C1 segment of cervical spinal cord (tissue), 14 donors: Measurements from ENCODE around the gene SH2D6.
"Not testable (repeated sequence)": the region's sequence is repeated elsewhere in the genome, so short reads cannot be mapped to it uniquely, and the experiment has no call there.

Experiments
- DNase-seq, 14 donors: peaks; one replicate each; lab custom pipeline; 2025; lab: John Stamatoyannopoulos, UW

The SH2D6 gene

DNA sequence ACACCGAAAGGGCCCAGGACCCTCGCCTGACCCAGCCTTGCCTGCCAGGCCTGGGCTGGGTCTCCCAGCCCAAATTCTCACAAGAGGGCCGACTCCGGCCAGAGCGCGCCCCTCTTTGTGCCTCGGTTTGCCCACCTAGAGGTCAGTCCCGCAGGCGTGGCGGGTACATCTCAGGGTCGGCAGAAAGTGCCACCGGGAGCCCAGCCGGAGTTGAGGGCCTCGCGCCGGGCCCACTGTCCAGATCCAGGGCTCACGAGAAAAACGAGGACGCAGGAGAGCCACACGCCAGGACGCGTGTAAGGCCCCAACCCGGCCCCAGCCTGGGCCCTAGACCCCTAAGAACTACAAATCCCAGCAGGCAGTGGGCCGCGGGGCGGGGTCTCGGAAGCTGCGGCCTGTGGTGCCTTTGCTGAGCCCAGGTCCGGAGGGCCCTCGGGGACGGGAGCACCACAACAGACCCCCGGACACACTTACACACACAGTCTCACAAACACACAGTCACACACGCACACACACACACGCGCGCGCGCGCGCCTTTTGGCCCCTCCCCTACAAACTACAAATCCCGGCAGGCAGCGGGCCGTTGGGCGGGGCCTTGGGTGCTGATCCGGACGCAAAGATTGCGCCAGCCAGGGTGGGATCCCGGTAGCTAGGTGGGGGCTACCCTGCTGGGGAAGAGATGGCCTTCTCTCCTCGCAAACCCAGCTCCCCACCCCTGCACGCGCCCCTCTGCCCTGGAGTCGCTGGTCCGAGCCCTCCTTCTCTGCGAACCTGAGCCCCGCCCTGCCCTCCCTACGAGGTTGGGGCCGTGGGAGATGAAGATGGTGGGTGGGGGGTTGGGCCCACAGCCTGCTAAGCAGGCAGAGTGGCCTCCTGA, at the start of gene SH2D6:
SH2D6 (plus strand) TSS at position 583 of the 877 bp plus-strand sequence. CDS start 10,752 bp downstream, outside the sequence.
- DNase-seq, result peak in 13 of 14 donors; percentile 57 to 97 (median 89)

DNA sequence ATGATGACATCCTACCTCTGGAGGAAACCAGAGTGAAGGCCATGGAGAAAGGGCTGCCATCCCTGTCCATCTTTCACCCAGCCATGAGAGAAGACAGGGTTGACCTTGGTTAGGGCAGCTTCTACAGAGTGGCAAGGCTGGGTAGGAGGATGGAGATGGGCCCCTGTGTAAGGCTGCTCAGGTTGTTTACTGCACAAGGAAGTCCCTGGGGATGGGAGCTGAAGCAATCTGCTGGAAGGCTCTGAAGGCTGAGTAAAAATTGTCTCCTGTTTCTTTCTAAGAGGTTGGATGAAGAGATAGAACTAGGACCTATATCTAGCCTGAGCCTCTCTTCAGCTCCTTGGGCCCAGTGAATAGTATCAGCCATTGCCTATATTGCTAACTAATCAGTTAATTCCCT, 49.6 kb upstream of the SH2D6 start:
- DNase-seq, result no peak

GRCh38 chr2:85369500-85369899, 49.0 kb upstream of the SH2D6 start:
- DNase-seq, result no peak

DNA sequence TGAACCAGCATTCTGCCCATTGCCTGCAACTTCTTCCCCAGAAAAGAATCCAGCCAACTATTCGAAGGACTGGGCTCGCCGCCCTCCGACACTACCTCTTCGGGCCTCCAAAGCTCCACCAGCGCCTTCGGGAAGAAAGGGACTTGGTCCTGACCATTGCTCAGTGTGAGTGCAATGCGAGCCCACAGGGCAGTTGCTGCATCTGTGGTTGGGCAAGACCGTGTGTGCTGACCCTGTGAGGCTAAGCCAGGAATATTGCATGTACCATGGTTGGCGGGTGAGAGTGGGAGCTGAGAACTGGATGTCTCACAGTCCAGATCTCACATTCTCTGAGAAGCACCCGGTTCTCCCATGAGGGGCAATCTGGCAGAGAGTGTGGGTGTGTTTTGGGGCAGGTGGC, 47.5 kb upstream of the SH2D6 start:
- no peak for DNase-seq

GRCh38 chr2:85376291-85377065, 42.0 kb upstream of the SH2D6 start:
- no peak for DNase-seq

DNA sequence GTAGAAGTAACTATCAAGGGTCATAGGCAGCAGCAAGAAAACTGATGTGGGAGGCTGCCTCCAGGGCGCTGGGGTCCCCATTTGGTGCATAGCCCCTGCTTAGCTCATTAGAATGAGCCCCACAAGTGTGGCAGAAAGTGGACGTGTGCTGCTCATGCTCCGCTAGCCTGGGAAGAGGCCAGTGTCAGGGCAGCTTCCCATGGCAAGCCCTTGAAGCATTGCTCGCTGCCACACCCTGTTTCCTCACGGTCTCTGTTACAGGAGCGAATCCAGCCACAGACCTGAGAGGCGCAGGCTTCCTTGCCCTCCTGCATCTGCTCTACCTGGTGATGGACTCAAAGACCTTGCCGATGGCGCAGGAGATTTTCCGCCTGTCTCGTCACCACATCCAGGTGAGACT, 41.4 kb upstream of the SH2D6 start:
- no peak for DNase-seq

GRCh38 chr2:85378257-85378656, 40.3 kb upstream of the SH2D6 start:
- no peak for DNase-seq

DNA sequence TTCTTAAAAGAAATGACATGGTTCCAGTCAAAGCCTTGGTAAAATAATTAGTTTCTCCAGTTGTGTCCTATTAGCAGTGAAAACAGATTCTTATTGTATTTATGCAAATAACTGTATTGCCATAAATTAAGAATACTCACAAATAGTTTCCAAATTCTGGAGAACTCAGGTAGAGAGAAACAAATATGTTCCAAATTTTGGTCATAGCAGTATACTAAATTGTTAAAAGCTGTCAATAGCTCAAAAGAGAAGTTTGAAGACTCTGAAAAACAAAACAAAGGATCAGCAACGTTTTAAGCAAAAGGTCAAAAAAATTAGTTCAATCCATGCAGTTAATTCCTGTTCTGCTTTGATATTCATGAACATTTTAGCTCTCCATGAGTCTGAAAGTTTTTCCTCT, 38.5 kb upstream of the SH2D6 start:
- DNase-seq, result no peak

GRCh38 chr2:85383151-85383550, 35.4 kb upstream of the SH2D6 start:
- DNase-seq, result not testable (repeated sequence)

DNA sequence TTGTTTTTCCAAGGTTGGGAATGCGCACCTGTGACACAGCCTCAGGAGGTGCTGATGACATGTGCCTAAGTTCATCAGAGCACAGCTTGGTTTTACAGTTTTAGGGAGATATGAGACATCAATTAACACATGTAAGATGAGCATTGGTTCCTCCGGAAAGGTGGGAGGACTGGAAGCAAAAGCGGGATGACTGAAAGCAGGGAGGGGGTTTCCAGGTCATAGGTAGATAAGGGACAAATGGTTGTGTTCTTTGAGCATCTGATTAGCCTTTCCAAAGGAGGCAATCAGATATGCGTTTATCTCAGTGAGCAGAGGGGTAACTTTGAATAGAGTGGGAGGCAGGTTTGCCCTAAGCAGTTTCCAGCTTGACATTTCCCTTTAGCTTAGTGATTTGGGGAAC, 34.7 kb upstream of the SH2D6 start:
- DNase-seq, result no peak

DNA sequence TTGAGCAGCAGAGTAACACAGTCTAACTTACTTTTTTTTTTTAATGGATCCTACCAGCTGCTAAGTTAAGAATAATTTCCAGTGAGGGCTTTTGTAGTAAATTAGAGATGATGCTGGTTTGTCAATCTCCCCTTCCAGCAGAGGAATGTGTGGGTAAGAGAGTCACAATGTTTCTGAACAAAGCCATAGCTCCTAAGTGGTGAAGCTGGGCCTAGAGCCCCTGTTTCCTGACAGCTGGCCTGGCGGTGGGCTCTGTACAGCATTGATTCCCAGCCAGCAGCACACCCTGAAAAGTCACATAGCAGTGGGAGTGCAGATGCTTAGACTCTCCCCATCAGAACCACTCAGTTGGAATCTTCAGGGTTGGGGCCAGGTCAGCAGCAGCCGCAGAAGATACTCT, 32.8 kb upstream of the SH2D6 start:
- no peak for DNase-seq

DNA sequence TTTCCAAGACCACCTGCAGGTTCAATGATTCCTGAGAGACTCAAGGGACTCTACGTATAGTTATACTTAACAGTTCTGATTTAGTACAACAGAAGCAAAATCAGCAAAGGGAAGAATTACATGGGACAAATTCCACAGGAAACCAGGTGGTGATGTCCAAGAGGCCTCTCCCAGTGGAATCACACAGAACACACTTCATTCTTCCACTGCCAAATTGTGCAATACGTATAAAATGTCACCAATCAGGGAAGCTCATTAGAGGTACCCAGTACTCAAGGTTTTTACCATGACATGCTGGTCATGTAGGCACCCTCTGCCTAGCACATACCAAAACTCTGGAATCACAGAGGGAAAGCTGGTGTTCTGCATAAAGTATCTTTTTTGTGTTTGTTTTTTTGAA, 30.8 kb upstream of the SH2D6 start:
- no peak for DNase-seq

GRCh38 chr2:85388878-85389538, 29.5 kb upstream of the SH2D6 start:
- DNase-seq, result no peak

DNA sequence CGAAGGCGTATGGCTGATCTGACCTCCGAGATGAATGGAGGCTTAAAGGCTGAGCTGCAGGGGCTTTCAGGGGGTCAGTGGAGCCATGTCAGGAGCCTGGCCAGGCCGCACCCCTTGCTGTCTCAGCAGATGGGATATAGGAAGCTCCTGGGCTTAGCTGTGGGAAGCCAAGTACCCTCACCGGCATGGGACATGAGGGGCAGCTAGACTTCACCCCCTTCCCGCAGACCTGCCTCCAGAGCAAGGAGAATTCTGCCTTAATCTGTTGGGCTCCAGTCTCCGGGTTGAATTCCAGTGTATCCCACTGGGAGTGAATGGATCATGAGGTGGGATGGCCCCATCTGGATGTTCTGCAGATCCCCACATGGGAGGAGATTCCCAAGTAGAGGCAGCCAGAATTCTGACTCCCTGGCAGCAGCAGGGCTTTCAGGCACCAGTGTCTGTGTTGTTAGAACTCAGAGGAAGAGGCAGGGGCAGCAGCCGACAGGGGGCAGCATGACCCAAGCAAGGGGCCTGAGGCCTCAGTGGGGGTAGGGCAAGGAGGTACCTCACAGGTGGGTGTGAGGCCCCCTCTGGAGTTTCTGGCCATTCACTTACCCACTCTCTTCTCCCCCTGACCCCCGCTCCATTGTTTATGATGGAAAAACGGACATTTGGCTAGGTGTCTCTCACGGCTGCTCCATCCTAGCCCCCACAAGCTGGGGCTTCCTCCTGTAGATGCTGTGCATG, 27.4 kb upstream of the SH2D6 start:
- peak in 5 of 14 donors; percentile 19 to 49 (median 28) for DNase-seq

DNA sequence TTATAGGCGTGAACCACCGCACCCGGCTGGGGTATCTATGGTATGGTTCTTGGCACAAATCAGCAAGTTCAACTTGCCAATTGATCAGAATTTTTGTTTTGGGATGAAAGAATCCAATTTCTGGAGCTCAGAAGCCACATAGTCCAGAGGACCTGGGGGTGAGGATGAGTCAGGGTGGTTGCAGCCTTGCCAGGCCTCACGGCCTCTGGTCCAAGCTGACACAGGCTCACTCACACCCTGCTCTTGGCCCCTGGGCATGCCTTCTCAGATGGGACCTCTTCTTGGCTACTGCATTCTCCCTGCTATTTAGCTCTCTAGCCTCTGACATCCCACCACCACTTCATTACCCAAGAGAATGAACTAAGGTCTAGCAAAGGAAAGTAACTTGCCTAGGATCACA, 24.7 kb upstream of the SH2D6 start:
- DNase-seq, result peak in 1 of 14 donors; percentile 75

DNA sequence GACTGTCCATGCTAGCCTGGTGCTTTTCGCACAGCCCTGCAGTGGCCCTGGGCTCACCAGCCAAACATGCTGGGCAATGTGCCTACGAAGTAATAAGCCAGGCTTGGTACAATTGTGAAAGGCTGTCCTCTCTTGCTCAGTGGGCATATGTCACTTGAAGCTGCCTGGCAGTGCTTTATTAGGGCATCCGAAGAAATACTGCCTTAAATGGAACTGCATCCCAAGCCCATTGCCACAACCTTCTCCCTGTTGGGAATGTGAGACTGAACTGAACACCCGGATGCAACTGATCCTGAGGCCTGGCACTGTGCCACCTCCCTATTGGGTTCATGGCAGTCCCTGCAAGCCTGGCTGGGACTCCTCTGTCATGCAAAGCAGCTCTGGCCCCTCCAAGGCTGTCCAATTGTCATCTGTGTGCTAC, 24.2 kb upstream of the SH2D6 start:
- peak in 11 of 14 donors; percentile 44 to 89 (median 56) for DNase-seq

DNA sequence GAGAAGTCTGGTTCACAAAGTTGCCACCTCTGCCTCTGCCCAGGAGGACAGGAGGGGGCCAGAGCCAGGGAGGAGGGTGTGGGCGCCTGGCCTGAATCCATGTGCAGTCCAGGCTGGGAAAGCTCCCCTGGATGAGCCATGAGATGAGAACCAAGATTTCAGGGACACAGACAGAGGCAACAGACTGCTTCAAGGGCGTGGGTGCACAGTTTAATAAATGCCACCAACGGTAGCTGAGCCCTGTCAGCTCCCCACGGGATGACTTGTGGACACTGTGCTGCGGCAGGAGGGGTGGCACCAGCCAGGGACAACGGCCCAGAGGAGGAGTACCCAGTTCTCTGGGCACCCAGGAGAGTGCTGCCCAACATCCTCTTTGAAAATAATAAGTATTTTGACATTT, 23.5 kb upstream of the SH2D6 start:
- no peak for DNase-seq

GRCh38 chr2:85395912-85396475, 22.5 kb upstream of the SH2D6 start:
- DNase-seq, result no peak

- no peak for DNase-seq
These were observed 21.7 kb upstream of the SH2D6 start for GRCh38 chr2:85396531-85397470.

DNA sequence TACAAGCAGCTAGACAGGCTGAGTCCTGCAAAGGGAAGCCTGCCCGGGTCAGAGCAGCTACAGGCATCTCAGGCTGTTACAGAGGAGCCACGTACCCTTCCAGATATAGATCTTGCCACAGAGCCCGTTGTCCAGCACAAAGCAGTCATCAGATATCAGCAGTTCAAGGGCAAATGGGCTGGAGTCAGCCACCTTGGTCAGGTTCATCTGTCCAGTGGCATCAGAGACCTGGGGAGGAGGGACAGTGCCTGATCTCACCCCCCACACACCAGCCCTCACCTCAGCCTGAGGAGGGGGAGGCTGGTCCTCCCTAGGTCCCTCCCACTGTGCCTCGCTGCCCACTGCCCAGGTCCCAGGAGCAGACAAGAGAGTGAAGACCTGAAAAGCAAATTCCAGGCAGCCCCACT, 20.6 kb upstream of the SH2D6 start:
- no peak for DNase-seq
